Measurements from ENCODE around the gene FLAD1.
"Not testable (repeated sequence)": the region's sequence is repeated elsewhere in the genome, so short reads cannot be mapped to it uniquely, and the experiment has no call there.

Gene FLAD1

DNA sequence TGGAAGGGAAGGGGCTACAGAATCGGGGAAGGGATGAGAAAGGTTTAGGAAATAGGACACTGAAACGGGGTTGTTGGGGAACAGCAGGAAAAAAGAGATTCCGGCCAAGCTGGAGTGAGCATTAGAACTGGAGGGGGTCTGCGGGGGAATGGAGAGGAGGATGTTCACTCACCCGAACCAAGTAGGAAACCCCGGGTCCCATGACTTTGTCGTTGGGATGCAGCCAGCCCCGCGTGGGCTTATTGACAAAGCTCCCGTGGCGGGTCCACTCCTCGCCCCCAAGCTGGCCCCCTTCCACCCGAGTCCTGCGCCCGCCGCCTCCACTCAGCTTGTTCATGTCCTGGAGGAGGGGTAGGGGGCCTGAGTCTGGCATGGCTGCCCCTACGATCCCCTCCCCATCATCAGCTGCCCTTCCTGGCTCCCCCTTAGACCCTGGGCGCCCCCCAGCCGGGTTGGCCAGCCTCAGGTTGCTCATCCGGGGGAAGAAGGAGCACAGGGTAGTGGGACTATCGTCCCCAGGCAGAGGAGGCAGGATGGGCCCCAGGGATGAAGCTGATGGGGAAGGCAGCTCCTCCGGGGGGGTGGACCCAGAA is 13.2 kb upstream of the FLAD1 start:
- no peak for DNase-seq

DNA sequence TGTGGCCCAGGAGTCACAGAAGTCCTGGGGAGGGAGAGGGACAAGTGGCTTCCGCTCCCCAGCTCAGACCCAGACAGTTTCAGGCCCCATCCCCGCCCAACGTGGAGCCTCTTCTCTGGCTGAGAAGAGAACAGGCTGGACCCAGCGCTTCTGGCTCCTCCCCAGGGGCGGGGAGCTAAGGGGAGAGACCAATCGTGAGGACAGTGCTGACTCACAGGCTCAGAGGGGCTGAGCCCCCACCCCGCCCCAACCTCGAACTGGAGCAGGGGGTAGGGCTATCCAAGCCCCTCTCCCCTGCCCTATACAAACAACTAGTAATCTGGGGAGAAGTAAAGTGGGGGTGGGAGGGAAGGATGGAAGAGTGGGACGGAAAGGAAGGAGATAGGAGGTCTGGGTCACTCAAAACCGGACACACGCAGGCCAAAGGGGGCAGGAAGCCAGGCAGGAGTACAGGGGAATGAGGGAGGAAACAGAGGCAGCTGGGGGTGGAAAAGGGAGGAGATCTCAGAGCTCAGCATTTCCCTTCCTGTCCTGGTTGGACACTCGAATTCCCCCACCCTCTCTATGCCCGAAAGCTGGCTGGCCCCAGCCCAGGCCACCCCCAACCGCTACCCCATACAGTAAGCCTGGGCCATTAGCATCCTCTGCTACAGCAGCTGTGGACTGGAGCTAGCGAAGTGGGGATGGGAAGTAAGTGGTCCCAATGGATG is 12.4 kb upstream of the FLAD1 start, which contains the start of gene SHC1:
SHC1 (minus strand) TSS at position 117 of the 710 bp plus-strand sequence. CDS start 221 bp downstream, outside the sequence.
- no peak for DNase-seq

DNA sequence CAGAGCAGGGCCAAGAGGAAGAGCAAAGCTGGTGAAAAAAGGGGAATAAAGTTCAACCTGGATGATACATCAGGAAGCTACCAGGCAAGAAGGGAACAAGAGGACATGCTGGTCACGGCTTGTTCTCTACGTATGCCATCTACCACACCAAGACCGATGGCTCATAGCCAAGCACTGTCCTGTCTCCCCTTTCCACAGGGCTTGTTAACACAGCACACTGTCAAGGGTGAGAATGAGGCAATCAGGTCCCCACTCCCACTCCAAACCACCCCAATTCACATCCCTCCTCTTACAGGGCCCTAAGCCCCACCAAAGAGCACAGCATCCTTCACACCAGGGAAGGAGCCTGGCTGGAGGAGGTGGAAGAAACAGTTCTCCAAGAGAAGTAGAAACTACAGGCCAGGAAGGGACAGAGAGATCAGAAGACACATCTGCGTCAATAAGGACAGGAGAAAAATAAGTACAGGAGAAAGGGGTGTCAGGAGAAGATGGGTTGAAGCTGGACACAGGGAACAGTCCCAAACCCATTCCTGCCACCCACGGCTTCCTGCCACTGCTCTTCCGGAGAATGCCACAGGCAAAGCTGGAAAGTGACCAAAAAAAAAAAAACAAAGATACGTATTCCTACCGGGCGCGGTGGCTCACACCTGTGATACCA is 11.7 kb upstream of the FLAD1 start:
- DNase-seq, result no peak

DNA sequence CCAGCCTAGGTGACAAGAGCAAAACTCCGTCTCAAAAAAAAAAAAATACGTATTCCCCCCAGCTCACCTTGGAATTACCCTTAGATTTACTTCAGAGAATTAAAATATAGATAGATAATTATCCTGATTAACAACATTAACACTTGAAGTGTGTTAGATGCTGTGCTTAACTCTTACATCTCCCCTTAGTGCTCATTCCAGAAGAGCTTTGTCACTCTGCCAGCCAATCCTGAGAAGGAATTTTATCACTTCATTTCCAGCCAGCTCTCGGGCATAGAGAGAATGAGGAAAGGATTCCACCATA is 11.0 kb upstream of the FLAD1 start:
- DNase-seq, result no peak

DNA sequence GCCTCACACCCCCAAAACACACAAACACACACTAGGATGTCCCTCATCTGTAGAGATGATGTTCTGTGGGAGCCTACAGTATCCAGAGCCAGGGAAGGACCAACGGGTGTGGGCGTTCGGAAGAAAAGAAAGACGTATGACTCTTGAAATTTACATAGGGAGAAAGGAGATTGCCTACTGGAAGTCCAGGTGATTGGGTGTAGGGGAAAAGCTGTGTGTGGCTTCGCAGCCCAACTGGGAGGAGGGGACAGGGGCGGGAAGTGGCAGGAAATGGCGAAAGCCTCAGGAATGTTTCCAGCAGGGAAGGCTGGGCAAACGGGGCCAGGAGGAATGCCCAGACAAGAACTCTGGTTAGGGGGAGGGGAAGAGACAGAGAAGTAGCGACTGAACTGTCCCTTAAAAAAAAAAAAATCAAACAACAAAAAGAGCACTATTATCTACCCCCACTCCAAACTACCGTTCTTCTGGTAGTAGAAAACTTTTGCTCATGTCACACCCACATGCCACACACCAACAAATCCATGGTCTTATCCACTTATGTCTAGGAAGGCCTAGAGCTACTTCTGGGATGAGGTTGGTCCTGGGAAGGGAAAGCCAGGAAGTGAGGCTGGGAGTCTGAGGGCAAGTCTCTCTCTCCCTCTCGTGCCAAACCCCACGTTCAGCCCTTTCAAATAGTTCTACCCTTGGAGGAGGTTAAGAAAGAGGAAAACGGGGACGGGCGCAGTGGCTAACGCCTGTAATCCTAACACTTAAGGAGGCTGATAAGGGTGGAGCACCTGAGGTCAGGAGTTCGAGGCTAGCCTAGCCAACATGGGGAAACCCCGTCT is 10.4 kb upstream of the FLAD1 start:
- DNase-seq, result no peak

DNA sequence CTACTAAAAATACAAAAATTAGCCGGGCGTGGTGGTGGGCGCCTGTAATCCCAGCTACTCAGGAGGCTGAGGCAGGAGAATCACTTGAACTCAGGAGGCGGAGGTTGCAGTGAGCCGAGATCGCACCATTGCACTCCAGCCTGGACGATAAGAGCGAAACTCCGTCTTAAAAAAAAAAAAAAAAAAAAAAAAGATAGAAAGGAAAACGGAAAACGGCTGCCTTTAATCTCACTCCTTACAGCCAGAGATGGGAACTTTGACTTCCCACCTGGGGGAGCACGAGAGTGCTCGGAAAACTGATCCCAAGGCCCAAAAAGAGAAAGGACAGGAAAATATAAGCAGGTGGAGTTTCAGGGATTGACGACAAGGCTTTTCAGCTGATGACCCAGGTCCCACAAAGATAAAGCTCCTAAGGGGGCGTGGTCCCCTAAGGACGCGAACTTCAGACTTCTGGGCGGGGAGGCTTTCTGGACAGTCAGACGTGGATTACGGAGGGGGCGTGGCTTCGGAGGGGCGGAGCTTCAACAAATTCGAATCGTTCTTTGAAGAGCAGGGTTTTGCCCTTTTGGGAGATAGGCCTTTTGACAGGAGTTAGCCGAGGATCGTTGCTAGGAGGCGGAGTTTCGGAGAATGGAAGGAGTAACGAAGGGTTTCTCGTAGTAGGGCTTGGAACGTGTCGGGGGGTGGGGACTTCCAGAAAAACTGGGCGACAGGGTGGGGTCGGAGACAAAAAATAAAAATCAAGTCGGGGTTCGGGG is 9.6 kb upstream of the FLAD1 start:
- peak; percentile 95 for DNase-seq

DNA sequence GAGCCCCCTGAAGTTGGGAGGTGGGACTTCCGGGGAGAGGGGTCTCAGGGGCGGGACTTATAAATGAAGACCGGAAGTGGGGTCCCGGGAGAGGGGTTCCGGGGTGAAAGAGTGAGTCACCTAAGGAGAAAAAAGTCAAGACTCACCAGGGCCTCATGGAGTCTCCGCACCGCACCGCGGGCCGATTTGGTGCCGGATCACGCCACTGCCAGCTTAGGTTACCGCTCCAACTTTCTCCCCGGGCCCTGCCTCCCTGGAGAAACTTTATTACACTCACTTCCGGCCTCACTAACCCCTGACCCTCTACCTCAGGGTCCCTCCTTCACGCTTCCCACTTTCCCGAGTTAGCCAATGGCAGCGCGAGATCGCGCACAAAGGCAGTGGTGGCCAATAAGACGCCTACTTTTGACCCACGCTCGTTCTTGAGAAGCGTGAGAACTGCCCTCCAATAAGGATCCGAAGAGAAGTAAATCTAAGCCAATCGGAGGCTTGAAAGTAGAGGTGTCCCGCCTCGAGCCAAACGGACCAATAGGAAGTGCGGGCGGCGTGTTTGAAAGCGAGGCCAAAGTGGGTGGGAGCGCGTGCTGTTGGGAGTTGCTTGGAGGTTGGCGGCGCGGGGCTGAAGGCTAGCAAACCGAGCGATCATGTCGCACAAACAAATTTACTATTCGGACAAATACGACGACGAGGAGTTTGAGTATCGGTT is 8.9 kb upstream of the FLAD1 start, which contains the start of gene CKS1B:
CKS1B (plus strand) TSS at position 580 of the 706 bp plus-strand sequence; CDS start at position 645, 65 bp downstream.
- DNase-seq, result peak; percentile 100

DNA sequence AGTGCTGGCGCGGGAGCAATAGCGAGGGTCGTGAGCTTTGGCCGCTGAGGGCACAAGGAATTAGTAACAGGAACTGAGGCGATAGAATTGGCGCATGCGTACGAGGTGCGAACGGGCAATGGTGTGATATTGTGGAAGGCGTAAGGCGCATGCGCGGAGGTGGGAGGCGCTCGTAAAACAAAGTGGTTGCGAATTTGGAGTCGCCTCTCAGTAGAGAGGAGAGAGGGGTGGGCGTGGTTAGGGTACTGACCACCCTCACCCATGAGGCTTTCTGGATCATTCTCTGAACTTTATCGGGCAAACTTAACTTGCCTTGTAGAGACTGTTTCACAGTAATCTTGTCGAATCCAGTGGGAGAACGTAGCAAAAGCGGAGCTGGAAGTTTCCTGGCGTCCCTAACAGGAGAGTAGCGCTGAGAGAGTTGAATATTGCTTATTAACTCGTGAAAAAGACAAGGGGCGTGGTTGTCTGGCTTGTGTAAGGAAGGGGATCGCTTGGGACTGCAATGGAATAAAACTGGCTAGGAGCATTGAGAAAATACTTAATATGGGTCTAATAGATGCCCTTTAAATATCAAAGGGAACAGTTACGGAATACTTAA is 8.2 kb upstream of the FLAD1 start:
- peak; percentile 96 for DNase-seq

DNA sequence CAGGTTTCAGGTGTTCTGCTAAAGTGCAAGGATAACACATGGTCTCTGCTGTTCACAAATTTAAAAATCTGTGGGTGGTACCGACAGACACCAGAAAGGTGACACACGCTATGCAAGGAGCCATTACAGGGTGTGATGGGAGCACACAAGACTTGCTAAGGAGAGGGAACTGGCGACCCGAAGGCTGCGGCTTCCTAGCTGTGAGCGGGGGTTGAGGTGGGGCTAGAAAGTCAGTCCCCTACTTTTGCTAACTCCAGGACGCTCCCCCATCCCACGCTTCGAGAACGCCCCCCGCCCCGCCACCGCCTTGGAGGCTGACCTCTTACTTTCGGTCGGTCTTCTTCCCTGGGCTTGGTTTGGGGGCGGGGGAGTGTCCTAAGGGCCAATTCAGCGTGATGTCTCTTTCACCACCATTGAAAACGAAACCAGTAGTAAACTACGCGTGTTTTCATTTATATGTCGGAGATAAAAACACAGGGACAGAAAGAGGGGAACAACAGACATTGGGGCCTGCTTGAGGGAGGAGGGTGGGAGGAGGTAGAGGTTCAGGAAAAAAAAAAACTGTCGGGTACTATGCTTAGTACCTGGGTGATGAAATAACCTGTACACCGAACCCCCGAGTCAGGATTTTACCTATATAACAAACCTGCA is 7.6 kb upstream of the FLAD1 start:
- peak; percentile 27 for DNase-seq

DNA sequence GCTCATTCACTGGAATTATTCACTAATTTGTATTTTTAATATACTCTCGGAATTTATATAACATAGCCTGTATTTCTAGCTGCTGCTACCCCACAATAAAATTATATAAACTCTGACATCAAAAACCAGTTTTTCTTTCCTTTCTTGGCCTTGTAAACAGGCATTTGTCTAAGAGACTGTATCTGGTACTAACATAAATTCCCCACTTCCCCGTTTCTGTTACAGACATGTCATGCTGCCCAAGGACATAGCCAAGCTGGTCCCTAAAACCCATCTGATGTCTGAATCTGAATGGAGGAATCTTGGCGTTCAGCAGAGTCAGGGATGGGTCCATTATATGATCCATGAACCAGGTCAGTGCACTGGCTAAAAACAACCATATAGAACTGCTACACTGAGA is 5.4 kb upstream of the FLAD1 start:
- DNase-seq, result not testable (repeated sequence)

DNA sequence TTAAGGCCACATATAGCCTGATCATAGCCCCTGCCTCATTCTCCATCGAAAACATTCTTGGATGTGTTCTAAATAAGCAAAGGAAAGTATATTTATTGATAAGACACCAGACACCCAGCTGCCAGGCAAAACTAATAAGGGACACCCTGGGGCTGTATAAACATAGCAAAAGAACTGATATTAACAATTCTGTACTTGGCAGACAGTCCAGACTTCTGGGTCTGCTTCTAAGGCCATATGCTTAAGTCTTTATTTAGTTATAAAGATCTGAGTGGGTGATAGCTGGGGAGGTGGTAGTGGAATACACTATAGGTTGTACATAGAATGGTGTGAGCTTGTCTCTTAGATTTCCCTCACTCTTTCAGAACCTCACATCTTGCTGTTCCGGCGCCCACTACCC is 4.8 kb upstream of the FLAD1 start:
- no peak for DNase-seq

DNA sequence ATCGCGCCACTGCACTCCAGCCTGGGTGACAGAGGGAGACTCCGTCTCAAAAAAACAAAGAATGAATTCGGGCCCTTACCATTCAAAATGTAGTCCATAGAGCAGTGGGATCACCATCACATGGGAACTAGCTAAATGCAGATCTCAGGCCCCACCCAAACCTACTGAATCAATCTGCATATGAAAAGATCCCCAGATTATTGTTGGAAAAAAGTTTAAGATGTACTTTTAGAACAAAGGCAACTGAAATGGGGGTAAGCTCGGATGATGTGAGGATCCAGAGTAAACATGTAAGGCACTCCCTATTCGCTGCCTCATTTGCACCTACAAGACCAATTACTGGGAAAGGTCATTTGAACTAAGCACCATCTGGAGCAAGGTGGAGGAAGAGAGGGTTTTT is 803 bp upstream of the FLAD1 start:
- DNase-seq, result no peak

DNA sequence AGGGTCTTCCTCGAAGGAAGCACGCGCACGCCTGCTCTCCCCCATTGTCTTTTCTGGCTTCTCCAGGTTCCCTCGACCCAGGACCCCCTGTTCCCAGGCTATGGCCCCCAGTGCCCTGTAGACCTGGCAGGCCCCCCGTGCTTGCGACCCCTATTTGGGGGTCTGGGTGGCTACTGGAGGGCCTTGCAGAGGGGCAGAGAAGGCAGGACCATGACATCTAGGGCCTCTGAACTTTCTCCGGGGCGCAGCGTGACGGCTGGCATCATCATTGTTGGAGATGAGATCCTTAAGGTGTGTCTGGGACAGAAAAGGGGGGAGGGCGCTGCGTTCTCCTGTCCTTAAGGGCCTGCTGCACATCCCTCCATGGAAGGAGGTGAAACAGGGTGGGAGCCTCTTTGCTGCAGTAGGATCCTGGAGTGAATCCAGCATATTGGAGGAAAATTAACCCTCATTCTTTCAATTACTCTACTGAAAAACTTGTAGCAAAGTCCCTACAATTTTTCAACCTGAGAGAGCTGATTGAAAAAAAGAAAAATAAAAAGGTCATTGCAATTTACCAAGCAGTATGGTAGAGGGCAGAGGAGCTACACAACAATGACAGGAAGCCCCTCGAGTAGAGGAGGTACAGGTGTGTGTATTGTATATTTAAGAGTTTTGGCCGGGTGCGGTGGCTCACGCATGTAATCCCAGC is 777 bp downstream of the FLAD1 start:
- DNase-seq, result no peak

DNA sequence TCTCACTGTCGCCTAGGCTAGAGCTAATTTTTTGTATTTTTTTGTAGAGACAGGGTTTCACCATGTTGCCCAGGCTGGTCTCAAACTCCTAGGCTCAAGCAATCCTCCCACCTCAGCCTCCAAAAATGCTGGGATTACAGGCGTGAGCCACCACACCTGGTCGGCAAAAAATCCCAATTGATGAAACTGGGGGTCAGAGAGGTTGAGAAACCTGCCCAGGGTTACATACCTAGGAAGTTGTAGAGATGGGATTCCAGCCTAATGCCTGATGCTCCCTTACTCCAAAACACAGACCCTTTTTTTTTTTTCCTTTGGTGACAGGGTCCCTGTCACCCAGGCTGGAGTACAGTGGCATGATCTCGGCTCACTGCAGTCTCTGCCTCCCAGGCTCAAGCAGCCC is 3.6 kb downstream of the FLAD1 start:
- DNase-seq, result not testable (repeated sequence)

DNA sequence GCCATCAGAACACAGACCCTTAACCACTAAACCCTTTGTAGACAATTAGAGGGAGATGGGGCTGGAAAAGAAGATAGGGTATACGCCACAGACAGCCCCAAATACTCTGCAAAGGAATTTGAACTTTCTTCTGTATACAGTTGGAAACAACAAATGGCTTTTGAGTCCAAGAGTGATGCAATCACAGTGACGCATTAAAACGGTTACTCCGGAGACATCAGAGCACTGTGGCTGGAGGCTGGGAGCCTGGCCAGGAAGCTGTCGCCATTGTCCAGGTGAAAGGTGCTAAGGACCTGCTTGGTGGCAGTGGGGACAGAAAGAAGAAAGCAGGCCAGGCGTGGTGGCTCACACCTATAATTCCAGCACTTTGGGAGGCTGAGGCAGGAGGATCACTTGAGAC is 4.2 kb downstream of the FLAD1 start:
- DNase-seq, result no peak

DNA sequence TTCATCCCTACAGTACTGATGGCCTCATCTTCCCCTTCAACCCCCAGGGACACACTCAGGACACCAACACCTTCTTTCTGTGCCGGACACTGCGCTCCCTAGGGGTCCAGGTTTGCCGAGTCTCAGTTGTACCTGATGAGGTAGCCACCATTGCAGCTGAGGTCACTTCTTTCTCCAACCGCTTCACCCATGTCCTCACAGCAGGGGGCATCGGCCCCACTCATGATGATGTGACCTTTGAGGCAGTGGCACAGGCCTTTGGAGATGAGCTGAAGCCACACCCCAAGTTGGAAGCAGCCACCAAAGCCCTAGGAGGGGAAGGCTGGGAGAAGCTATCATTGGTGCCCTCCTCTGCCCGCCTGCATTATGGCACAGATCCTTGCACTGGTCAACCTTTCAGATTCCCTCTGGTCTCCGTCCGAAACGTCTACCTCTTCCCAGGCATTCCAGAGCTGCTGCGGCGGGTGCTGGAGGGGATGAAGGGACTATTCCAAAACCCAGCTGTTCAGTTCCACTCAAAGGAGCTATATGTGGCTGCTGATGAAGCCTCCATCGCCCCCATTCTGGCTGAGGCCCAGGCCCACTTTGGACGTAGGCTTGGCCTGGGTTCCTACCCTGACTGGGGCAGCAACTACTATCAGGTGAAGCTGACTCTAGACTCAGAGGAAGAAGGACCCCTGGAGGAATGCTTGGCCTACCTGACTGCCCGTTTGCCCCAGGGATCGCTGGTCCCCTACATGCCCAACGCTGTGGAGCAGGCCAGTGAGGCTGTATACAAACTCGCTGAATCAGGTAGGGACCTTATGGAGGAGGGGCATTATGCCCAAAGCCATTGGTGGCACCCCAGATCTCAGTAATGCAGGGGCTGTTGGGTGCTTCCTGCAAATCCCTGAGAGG is 5.2 kb downstream of the FLAD1 start:
- no peak for DNase-seq

DNA sequence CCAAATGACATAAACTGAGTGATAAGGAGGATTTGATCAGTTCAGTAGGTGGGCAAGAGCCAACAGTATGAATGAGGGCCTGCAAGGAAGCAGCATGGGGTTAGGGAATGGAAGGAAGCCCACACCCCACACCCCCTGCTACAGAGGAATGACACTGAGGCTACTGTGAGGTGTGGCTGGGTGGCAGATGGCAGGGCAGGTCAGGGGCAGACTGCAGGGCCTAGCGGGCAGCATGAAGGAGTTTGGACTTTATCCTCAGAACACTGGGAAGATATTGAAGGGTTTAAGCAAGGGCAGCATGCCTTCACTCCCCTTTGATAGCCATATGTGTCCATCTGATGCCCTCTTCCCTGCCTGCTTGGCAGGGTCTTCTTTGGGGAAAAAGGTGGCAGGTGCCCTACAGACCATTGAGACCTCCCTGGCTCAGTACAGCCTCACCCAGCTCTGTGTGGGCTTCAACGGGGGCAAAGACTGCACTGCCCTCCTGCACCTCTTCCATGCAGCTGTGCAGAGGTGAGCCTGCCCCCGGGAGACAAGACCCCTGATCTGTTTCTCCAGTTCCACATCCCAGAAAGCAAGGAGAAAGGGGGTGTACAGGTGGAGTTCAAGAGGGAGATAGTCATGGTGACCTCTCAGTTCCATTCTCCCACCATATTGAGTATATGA is 6.2 kb downstream of the FLAD1 start:
- DNase-seq, result no peak

DNA sequence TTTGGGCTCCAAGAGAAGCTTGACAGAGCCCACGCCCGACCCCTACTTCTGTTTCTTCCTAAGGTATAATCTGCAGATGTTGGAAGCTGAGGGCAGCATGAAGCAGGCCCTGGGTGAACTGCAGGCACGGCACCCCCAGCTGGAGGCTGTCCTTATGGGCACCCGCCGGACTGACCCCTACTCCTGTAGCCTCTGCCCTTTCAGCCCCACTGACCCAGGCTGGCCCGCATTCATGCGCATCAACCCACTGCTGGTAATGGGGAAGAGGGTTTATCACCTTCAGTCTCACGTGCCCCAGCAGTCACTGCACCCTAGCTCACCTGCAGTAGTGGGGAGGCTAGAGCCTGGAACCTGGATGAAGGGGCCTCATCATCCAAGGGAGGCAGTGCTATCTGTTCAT is 7.1 kb downstream of the FLAD1 start:
- no peak for DNase-seq
